GM19025 (cell line): Measurements from ENCODE around the gene SEPHS2.
"Not testable (repeated sequence)": the region's sequence is repeated elsewhere in the genome, so short reads cannot be mapped to it uniquely, and the experiment has no call there.

ENCODE experiments used
- ATAC-seq: cut with Tn5 transposase; IDR thresholded peaks from one replicate; pipeline ENCODE4 v1.9.1; 2021; ENCODE audit warnings: mild to moderate bottlenecking, low read depth, moderate library complexity; ENCODE audit not compliant: unreplicated experiment

The SEPHS2 gene

DNA sequence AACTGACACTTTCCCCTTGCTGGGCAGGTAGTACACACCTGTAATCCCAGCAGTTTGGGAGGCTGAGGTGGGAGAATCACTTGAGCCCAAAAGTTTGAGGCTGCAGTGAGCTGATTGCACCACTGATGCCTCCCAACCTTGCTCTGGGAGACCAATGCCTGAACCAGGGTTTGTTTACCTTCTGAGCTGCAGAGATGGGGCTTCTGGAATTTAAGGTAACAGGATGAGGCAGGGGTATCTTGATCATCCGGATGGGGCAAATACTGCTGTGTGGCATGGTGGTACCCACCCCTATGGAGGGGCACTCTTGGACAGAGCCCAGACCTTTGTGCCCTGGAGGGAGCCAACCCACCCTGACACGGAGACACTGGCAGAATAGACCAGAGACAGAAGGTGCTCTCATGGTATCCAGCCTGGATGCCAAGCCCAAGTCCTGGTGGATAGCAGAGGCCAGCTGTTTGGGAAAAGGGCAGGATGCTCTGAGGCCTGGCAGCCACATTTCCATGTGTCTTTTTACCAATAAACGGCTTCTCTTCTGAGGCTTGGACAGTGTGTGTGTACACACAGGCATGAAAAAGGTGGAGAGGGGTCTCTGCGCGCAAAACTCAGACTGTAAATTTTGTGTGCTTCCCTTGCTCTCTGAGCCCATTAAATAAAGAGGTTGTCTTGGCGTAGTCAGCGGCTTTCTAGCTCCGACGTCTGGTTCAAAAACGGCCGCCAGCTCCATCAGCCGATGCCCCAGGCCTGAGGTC lies 46.1 kb downstream of the SEPHS2 start:
- no peak for ATAC-seq

- ATAC-seq, result no peak
These were observed 46.8 kb downstream of the SEPHS2 start for GRCh38 chr16:30398661-30399434.

- ATAC-seq, result no peak
These were observed 47.7 kb downstream of the SEPHS2 start for GRCh38 chr16:30397776-30398660.

DNA sequence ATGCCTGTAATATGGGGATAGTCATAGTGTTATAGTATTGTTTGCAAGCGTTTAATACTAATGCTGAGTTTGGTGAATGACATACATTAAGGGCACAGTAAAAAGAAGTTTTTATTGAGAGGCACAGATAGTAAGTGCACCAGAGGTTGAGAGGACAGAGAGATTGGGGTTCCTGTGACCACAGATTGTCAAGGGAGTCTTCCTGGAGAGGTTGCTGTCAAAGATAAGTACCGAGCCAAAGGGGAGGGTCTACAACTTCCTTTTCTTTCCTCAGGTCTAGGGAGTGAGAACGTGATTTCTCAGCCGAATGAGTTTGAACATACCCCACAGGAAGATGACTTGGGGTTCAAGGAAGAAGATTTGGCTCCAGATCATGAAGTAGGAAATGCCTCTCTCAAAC lies 48.6 kb downstream of the SEPHS2 start:
- no peak for ATAC-seq

GRCh38 chr16:30396627-30397026 lies 49.0 kb downstream of the SEPHS2 start:
- ATAC-seq, result not testable (repeated sequence)

DNA sequence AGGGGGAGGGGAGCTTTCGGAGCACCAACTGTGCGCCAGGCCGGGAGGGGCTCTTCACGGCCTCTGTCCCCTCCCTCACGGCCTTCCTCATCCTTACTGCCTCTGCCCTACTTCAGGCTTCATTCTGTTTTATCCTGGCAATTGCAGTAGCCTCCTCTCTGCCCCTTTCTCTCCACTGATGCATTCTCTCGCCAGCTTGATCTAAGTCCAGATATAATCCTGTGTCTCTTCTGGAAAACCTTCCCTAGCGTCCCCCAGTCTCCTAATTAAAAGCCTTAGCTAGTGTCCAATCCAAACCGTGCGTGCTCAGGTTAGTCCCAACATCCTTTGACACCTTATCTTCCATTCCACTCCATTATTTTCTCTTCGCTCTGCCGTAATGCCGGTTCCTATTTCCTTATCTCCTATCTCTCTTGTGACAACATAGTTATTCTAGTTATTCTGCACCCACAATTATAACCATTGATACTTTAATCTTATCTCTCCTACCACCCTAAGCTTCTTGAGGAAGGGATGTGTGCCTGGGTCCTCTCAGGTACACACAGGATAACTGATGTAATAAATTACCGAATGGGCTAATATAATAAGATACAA lies 49.6 kb downstream of the SEPHS2 start:
- no peak for ATAC-seq

DNA sequence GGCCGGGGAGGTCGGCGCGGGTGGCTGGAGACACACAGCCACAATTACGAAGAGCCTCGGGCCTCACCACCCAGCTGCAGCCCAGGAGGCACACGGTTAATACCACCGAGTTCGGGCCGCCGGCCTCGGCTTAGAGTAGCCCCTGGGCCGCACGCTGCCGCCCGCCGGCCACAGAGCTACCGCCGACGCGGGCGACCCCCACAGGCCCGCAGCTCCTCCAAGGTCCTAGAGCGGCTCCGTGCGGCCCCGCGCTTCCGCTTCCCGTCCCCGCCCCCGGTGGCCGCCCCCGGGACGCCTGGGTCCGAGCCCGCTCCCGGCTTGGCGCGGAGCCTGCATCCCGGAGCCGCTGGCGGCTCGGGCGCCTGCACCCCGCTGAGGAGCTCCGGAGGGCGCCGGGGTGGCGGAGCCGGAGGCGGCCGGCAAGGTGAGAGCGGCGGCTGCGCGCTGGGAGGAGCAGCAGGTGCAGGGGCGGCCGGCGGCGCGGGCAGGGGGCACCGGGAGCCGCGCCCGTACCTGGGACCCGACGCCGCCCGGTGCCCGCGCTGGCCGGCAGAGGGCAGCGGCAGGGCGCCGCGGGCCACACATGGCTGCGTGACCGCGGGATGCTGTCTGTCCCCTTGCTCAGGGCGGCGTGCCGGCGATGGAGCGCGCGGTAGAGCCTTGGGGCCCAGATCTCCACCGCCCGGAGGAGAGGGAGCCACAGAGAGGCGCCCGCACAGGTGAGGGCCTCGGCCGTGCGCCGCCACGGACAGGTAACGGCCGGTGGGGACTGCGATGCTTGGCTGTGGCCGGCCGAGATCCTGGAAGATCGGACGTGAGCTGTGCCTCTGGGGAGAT lies 50.3 kb downstream of the SEPHS2 start, which contains the start of gene ZNF48:
Gene ZNF48 (plus strand): TSS at position 266 of the 837 bp plus-strand sequence. CDS start 375 bp downstream, at position 641.
- ATAC-seq, result peak; percentile 77

DNA sequence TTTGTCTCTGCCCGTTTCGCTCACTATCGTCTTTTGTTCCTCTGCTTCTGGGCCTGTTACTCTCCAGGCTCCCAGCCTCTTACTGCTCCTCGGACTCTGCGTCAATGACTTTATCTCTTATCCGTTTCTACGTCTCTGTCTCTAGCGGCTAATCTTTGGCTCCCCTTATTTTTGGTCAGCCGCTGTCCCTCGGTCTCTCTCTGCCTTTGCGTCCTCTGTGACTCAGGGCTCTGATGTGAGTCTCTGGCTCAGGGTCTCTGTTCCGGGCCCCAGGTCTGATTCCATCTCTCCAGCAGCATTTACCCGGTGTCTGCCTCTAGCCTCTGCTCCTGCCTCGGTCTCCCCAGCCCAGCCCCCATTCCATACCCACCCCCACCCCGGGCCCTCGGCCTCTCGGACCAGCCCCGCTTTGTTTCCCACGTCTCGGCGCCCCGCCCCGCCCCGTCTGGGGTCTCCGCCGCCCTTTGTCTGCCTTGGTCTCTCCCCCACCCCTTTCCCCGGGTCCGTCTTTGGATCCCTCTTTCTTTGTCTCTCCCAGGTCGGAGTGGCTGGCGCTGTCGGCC lies 51.0 kb downstream of the SEPHS2 start:
- no peak for ATAC-seq
